OCI-LY3 (cell line): Measurements from ENCODE around the gene TMEM127.
"Not testable (repeated sequence)": the region's sequence is repeated elsewhere in the genome, so short reads cannot be mapped to it uniquely, and the experiment has no call there.

ENCODE experiments used
- H2AFZ ChIP-seq: fragments of 200-600, 300-600 bp; shearing (Covaris generic); 2 replicates; pipeline ENCODE4 v1.6.0; 2014; ENCODE audit warnings: antibody characterized with exemption, low read depth, low read length
- H3K27ac ChIP-seq: fragments of 200-600, 300-600 bp; sonication (generic); 2 replicates; pipeline ENCODE4 v1.5.1; 2014; ENCODE audit warnings: mild to moderate bottlenecking, low read length, moderate library complexity, mixed read lengths
- H3K27me3 ChIP-seq: fragments of 200-600, 300-600 bp; sonication (generic); 2 replicates; pipeline ENCODE4 v1.6.1; 2014; ENCODE audit warnings: low read depth, low read length, mixed read lengths
- H3K36me3 ChIP-seq: fragments of 200-600, 300-600 bp; sonication (generic); replicated peaks from 2 replicates; pipeline ENCODE3; 2014; ENCODE audit warnings: low read depth, low read length, mixed read lengths
- H3K4me1 ChIP-seq: fragments of 300-600, 200-600 bp; sonication (generic); 2 replicates; pipeline ENCODE4 v1.6.1; 2014; ENCODE audit warnings: low read length, mixed read lengths
- H3K4me2 ChIP-seq: fragments of 200-600, 300-600 bp; sonication (generic); 2 replicates; pipeline ENCODE4 v1.6.1; 2014; ENCODE audit warnings: low read length, mixed read lengths
- H3K4me3 ChIP-seq: fragments of 300-600, 200-600 bp; sonication (generic); 2 replicates; pipeline ENCODE4 v1.5.1; 2014; ENCODE audit warnings: antibody characterized with exemption, mild to moderate bottlenecking, low read length, moderate library complexity
- H3K79me2 ChIP-seq: fragments of 300-600, 200-600 bp; shearing (Covaris generic); 2 replicates; pipeline ENCODE4 v1.6.1; 2014; ENCODE audit warnings: mild to moderate bottlenecking, low read length, mixed read lengths
- H3K9ac ChIP-seq: fragments of 300-600, 200-600 bp; shearing (Covaris generic); 2 replicates; pipeline ENCODE4 v1.6.0; 2014; ENCODE audit warnings: mild to moderate bottlenecking, low read length, moderate library complexity
- H3K9me3 ChIP-seq: fragments of 200-600, 300-600 bp; shearing (Covaris generic); 2 replicates; pipeline ENCODE4 v1.6.1; 2014; ENCODE audit warnings: low read length, mixed read lengths; ENCODE audit not compliant: insufficient read depth
- H4K20me1 ChIP-seq: fragments of 200-600, 300-600 bp; sonication (generic); 2 replicates; pipeline ENCODE4 v1.6.1; 2016; ENCODE audit warnings: low read length, mixed read lengths; ENCODE audit not compliant: insufficient read depth
- CTCF ChIP-seq: fragments of 200-600, 300-600 bp; sonication (generic); IDR thresholded peaks from 2 replicates; pipeline ENCODE4 v1.5.1; 2014; ENCODE audit warnings: antibody characterized with exemption, low read length, low read depth
- EZH2phosphoT487 ChIP-seq: fragments of 200-600 bp; shearing (Covaris generic); IDR thresholded peaks from 2 replicates; pipeline ENCODE4 v1.6.1; 2018; ENCODE audit warnings: antibody characterized with exemption, mixed run types, low read depth

The TMEM127 gene

DNA sequence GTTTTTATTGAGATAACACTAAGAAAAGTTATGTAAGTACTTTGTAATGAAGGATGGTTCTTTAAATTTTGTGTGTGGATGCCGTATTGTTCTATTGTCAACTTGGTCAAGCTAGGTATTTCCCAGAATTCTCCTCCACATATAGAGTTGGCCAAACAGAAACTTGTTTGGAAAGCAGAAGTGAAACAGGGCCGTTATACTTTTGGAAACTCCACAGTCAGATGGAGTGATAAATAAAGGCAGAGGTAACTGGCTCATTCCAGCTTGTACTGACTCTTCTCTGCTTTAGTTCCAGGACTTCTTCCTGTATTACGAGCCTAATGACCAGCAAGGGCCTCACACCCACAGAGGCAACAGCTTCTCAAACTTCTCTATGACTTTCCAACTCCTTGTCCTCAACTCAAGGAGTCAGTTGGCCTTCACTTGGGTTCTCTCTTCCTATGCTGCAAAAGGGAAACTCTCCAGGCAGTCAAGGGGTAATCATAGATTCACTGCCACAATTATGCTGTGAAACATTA lies 40.7 kb downstream of the TMEM127 start:
- Histone ChIP-seq H3K27me3 (no peaks in the 10 kb centered on the region), H3K9ac (peak overlapping the region; percentile 32; the same call in 1 of the 2 replicates), H3K4me2 (peak overlapping the region; percentile 65), H3K4me3 (peak overlapping the region; percentile 38), H3K4me1 (peaks cover 15% of the 10 kb centered on the region), H4K20me1 (no peaks in the 10 kb centered on the region), H3K9me3 (no peaks in the 10 kb centered on the region; the same call in 1 of the 2 replicates), H3K27ac (peak overlapping the region; percentile 70), H3K79me2 (no peaks in the 10 kb centered on the region), H2AFZ (peak overlapping the region; percentile 25), H3K36me3 (no peaks in the 10 kb centered on the region)
- TF ChIP-seq EZH2phosphoT487 (no peak), CTCF (no peak)

DNA sequence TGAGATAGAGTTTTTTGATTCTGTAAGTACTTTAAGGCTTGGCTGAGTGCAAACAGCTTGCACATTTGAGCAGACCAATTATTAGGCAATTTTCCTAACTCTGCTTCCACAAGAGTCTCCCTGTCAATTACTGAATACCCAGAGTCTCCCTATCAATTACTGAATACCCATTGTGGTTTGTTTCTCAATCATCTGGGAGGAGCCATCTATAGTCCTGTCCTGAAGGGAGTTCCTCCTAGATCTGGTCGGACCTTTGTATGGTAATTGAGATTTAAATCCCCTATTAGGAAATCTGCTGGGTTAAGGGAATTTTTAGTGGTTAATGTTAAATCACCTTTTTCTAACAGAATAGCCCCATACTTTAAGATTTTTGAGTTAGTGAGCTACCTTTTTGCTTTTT lies 44.7 kb downstream of the TMEM127 start:
- H3K36me3 ChIP-seq, H2AFZ ChIP-seq, H3K27ac ChIP-seq, H3K27me3 ChIP-seq, H3K4me3 ChIP-seq, H3K4me2 ChIP-seq, H4K20me1 ChIP-seq, H3K79me2 ChIP-seq, H3K9ac ChIP-seq, H3K9me3 ChIP-seq: not testable (repeated sequence)
- H3K4me1 ChIP-seq = peaks cover 15% of the 10 kb centered on the region

- not testable (repeated sequence) for H3K4me2 ChIP-seq, H3K9me3 ChIP-seq, H2AFZ ChIP-seq, H3K79me2 ChIP-seq, H4K20me1 ChIP-seq, H3K9ac ChIP-seq, H3K27me3 ChIP-seq, H3K4me1 ChIP-seq, H3K27ac ChIP-seq, H3K36me3 ChIP-seq, H3K4me3 ChIP-seq
Observed at GRCh38 chr2:96219959-96220358, 45.8 kb downstream of the TMEM127 start.

DNA sequence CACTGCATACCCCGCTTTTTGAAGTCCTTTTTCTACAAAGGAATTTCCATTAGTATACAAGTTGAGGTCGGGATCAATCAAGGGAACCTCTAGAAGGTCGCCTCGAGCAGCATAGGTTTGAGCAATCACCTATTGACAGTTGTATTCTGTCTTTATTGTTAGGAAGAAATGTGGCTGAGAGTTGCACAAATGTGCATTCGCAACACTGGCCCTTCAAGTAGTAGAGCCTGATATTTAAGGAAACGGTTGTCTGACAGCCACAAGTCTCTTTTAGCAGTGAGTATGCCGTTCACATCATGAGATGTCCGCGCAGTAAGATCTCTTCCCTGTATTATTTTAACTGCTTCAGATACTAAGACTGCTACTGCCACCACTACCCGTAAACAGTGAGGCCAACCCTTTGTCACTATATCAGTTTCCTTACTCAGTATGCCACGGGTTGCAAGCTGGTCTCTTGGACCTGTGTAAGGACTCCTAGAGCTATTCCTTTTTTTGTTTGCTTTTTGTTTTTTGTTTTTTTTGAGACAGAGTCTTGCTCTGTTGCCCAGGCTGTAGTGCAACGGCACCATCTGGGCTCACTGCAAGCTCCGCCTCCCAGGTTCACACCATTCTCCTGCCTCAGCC lies 47.2 kb downstream of the TMEM127 start:
- TF ChIP-seq EZH2phosphoT487 (no peak), CTCF (no peak)
- H3K79me2 ChIP-seq = no peaks in the 10 kb centered on the region
- no peaks in the 10 kb centered on the region for H3K4me1 ChIP-seq
- no peaks in the 10 kb centered on the region for H3K9me3 ChIP-seq
- H4K20me1 ChIP-seq = no peaks in the 10 kb centered on the region
- H3K4me3 ChIP-seq = no peak overlapping the region
- H3K27ac ChIP-seq = no peak overlapping the region
- no peaks in the 10 kb centered on the region for H3K36me3 ChIP-seq
- H3K27me3 ChIP-seq = no peaks in the 10 kb centered on the region
- no peak overlapping the region for H2AFZ ChIP-seq
- H3K9ac ChIP-seq = no peak overlapping the region
- no peak overlapping the region for H3K4me2 ChIP-seq

- no peaks in the 10 kb centered on the region for H3K9me3 ChIP-seq
- H3K27ac ChIP-seq = no peak overlapping the region
- H3K4me2 ChIP-seq = no peak overlapping the region
- no peaks in the 10 kb centered on the region for H3K36me3 ChIP-seq
- no peak overlapping the region for H3K9ac ChIP-seq
- H3K27me3 ChIP-seq = no peaks in the 10 kb centered on the region
- peaks cover 3% of the 10 kb centered on the region for H3K4me1 ChIP-seq
- no peak overlapping the region for H3K4me3 ChIP-seq
- H2AFZ ChIP-seq = no peak overlapping the region
- TF ChIP-seq EZH2phosphoT487 (no peak), CTCF (no peak)
- peaks cover 8% of the 10 kb centered on the region for H3K79me2 ChIP-seq
- no peaks in the 10 kb centered on the region for H4K20me1 ChIP-seq
Observed at GRCh38 chr2:96214554-96214953, 51.2 kb downstream of the TMEM127 start.
